Breast epithelium (tissue), 3 donors: ENCODE results near the gene GLDC.

Experiments used
- POLR2A ChIP-seq: fragments of 450-650 bp; IDR thresholded peaks from one replicate; pipeline ENCODE4 v1.6.1; 2016; ENCODE audit warnings: antibody characterized with exemption, mild to moderate bottlenecking, moderate library complexity
- POLR2AphosphoS5 ChIP-seq, 3 donors: sonication (generic); formaldehyde crosslinking; IDR thresholded peaks; one replicate each; pipeline ENCODE4 v1.6.1; 2017; ENCODE audit warnings: antibody characterized with exemption in 3 of 3
- TF ChIP-seq, protein P1 (sequence below), 3 donors: fragments of 450-650 bp; IDR thresholded peaks; one replicate each; pipeline ENCODE4 v1.5.1; 2016 to 2017; ENCODE audit warnings: antibody characterized with exemption in 3 of 3, mild to moderate bottlenecking in 3 of 3, moderate library complexity in 3 of 3

GRCh38 chr9:6579613-6580012 lies 65.9 kb downstream of the GLDC start:
- TF ChIP-seq, protein P1, sequence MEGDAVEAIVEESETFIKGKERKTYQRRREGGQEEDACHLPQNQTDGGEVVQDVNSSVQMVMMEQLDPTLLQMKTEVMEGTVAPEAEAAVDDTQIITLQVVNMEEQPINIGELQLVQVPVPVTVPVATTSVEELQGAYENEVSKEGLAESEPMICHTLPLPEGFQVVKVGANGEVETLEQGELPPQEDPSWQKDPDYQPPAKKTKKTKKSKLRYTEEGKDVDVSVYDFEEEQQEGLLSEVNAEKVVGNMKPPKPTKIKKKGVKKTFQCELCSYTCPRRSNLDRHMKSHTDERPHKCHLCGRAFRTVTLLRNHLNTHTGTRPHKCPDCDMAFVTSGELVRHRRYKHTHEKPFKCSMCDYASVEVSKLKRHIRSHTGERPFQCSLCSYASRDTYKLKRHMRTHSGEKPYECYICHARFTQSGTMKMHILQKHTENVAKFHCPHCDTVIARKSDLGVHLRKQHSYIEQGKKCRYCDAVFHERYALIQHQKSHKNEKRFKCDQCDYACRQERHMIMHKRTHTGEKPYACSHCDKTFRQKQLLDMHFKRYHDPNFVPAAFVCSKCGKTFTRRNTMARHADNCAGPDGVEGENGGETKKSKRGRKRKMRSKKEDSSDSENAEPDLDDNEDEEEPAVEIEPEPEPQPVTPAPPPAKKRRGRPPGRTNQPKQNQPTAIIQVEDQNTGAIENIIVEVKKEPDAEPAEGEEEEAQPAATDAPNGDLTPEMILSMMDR (IDR thresholded peaks at IDR 0.05), result no peak
- TF ChIP-seq POLR2A (no peak), POLR2AphosphoS5 (IDR thresholded peaks at IDR 0.05) (no peak)
